Effector memory CD4-positive, alpha-beta T cell (primary cell): Measurements from ENCODE around the gene NAPG.
A peak's percentile ranks its signal among the peaks of the same experiment; 100 is the strongest.
"Not testable (repeated sequence)": the region's sequence is repeated elsewhere in the genome, so short reads cannot be mapped to it uniquely, and the experiment has no call there.

Experiments
- DNase-seq, 3 donors: peaks; one replicate each; pipeline ENCODE4 v3.0.0-alpha.2; 2020
- H3K27ac ChIP-seq: 2 replicates; pipeline ENCODE4 v1.7.0; 2013; ENCODE audit warnings: mild to moderate bottlenecking, low read length, moderate library complexity; ENCODE audit not compliant: insufficient read depth, poor library complexity, severe bottlenecking
- H3K27me3 ChIP-seq: replicated peaks from 2 replicates; pipeline ENCODE4 v1.7.0; 2013; ENCODE audit warnings: mild to moderate bottlenecking, low read length; ENCODE audit not compliant: insufficient read depth, control insufficient read depth, poor library complexity, severe bottlenecking
- H3K36me3 ChIP-seq: 2 replicates; pipeline ENCODE4 v1.7.0; 2013; ENCODE audit warnings: mild to moderate bottlenecking, low read length, moderate library complexity; ENCODE audit not compliant: control insufficient read depth, insufficient read depth
- H3K4me1 ChIP-seq: 2 replicates; pipeline ENCODE4 v1.7.0; 2013; ENCODE audit warnings: low read length, mild to moderate bottlenecking; ENCODE audit not compliant: control insufficient read depth, insufficient read depth, poor library complexity, severe bottlenecking
- H3K4me3 ChIP-seq: 2 replicates; pipeline ENCODE4 v1.7.0; 2013; ENCODE audit warnings: low read length, low read depth, mild to moderate bottlenecking; ENCODE audit not compliant: insufficient read depth, poor library complexity, severe bottlenecking
- H3K9me3 ChIP-seq: 2 replicates; pipeline ENCODE4 v1.7.0; 2013; ENCODE audit warnings: mild to moderate bottlenecking, low read length, moderate library complexity; ENCODE audit not compliant: control insufficient read depth

Gene NAPG

GRCh38 chr18:10559553-10560451 lies 34.0 kb downstream of the NAPG start:
- peak overlapping the region; percentile 12 for H3K4me3 ChIP-seq
- no peaks in the 10 kb centered on the region for H3K9me3 ChIP-seq
- H3K27ac ChIP-seq, result no peak overlapping the region
- no peaks in the 10 kb centered on the region for H3K27me3 ChIP-seq
- no peak for DNase-seq
- H3K36me3 ChIP-seq, result peaks cover 3% of the 10 kb centered on the region
- H3K4me1 ChIP-seq, result no peaks in the 10 kb centered on the region

GRCh38 chr18:10560452-10561045 lies 34.7 kb downstream of the NAPG start:
- Histone ChIP-seq H3K27me3 (no peaks in the 10 kb centered on the region), H3K4me1 (no peaks in the 10 kb centered on the region), H3K36me3 (no peaks in the 10 kb centered on the region), H3K27ac (no peak overlapping the region), H3K9me3 (no peaks in the 10 kb centered on the region), H3K4me3 (peak overlapping the region; percentile 12)
- peak in 2 of 3 donors; percentile 12 to 31 for DNase-seq

- Histone ChIP-seq H3K4me1 (no peaks in the 10 kb centered on the region), H3K36me3 (no peaks in the 10 kb centered on the region), H3K27me3 (no peaks in the 10 kb centered on the region), H3K4me3 (no peak overlapping the region), H3K27ac (no peak overlapping the region), H3K9me3 (no peaks in the 10 kb centered on the region)
- no peak for DNase-seq
These were observed 36.9 kb downstream of the NAPG start for GRCh38 chr18:10562773-10563160.

GRCh38 chr18:10563886-10564285 lies 38.1 kb downstream of the NAPG start:
- Histone ChIP-seq H3K27ac (no peak overlapping the region), H3K9me3 (no peaks in the 10 kb centered on the region)
- DNase-seq, result no peak

GRCh38 chr18:10564975-10565773 lies 39.3 kb downstream of the NAPG start:
- no peak overlapping the region for H3K4me3 ChIP-seq
- no peak overlapping the region for H3K27ac ChIP-seq
- DNase-seq, result no peak
- no peaks in the 10 kb centered on the region for H3K27me3 ChIP-seq
- H3K36me3 ChIP-seq, result no peaks in the 10 kb centered on the region
- no peaks in the 10 kb centered on the region for H3K4me1 ChIP-seq
- no peaks in the 10 kb centered on the region for H3K9me3 ChIP-seq

More at GRCh38 chr18:10563886-10564285, 38.1 kb downstream of the NAPG start:
- Histone ChIP-seq H3K36me3 (no peaks in the 10 kb centered on the region), H3K4me3 (no peak overlapping the region), H3K27me3 (no peaks in the 10 kb centered on the region), H3K4me1 (no peaks in the 10 kb centered on the region)

GRCh38 chr18:10565835-10566234 lies 40.0 kb downstream of the NAPG start:
- Histone ChIP-seq H3K27ac (no peak overlapping the region), H3K36me3 (no peaks in the 10 kb centered on the region), H3K4me1 (no peaks in the 10 kb centered on the region), H3K4me3 (no peak overlapping the region), H3K9me3 (no peaks in the 10 kb centered on the region), H3K27me3 (no peaks in the 10 kb centered on the region)
- no peak for DNase-seq

GRCh38 chr18:10566390-10566789 lies 40.6 kb downstream of the NAPG start:
- Histone ChIP-seq H3K36me3 (no peaks in the 10 kb centered on the region), H3K27ac (no peak overlapping the region), H3K4me3 (no peak overlapping the region), H3K27me3 (no peaks in the 10 kb centered on the region), H3K9me3 (no peaks in the 10 kb centered on the region), H3K4me1 (no peaks in the 10 kb centered on the region)
- DNase-seq, result no peak

- H3K36me3 ChIP-seq, H3K27me3 ChIP-seq, H3K4me1 ChIP-seq, DNase-seq, H3K9me3 ChIP-seq, H3K27ac ChIP-seq, H3K4me3 ChIP-seq: not testable (repeated sequence)
These were observed 44.1 kb downstream of the NAPG start for GRCh38 chr18:10569941-10570340.

- no peak overlapping the region for H3K4me3 ChIP-seq
- H3K36me3 ChIP-seq, result no peaks in the 10 kb centered on the region
- H3K27ac ChIP-seq, result no peak overlapping the region
- no peaks in the 10 kb centered on the region for H3K4me1 ChIP-seq
- no peak for DNase-seq
- no peaks in the 10 kb centered on the region for H3K9me3 ChIP-seq
- no peaks in the 10 kb centered on the region for H3K27me3 ChIP-seq
These were observed 44.8 kb downstream of the NAPG start for GRCh38 chr18:10570622-10571021.

- H3K4me3 ChIP-seq, result no peak overlapping the region
- DNase-seq, result no peak
- no peaks in the 10 kb centered on the region for H3K4me1 ChIP-seq
- H3K36me3 ChIP-seq, result no peaks in the 10 kb centered on the region
- no peaks in the 10 kb centered on the region for H3K9me3 ChIP-seq
- no peak overlapping the region for H3K27ac ChIP-seq
- H3K27me3 ChIP-seq, result no peaks in the 10 kb centered on the region
These were observed 45.7 kb downstream of the NAPG start for GRCh38 chr18:10571537-10571936.
